HG02610 (cell line): Measurements from ENCODE around the gene DOK5.

Experiments used
- ATAC-seq: cut with Tn5 transposase; IDR thresholded peaks from one replicate; pipeline ENCODE4 v1.9.1; 2021; ENCODE audit warnings: mild to moderate bottlenecking, moderate library complexity; ENCODE audit not compliant: unreplicated experiment

Gene DOK5

DNA sequence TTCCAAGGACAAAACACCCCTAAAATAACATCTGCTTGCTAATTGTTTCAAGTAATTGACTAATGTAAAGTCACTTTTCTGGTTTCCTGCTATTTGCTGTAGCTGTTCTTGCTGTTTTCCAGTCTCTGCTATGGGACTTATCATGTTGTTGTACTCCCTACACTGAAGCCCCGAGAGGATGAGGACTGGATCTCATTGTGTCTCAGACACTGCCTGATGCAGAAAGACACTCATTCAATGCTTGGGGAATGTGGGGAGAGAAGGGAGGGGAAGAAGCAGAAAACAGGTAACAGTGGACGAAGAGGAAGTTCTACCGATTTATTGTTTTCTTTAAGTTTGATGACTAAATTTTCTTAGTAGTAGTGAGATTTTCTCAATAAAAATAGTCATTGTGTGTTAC lies 79.8 kb downstream of the DOK5 start:
- ATAC-seq = no peak

DNA sequence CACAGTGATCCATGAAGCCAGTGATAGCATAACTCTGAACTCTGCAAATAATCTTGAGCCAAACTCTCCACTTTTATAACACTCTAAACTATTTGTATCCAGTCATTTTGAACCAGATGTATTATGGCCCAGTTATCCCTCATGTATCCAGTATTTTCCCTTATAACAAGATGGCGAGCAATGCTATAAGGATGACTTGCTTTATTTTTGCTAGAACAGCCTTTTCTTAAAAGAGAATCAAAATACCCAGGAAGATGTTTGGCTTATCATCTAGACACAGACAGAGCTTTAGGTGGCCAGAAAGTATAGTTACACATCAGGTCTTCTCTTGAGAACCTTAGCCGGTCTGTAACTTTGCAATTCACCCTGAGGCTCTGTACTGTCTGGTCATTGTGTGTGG lies 81.0 kb downstream of the DOK5 start:
- no peak for ATAC-seq

DNA sequence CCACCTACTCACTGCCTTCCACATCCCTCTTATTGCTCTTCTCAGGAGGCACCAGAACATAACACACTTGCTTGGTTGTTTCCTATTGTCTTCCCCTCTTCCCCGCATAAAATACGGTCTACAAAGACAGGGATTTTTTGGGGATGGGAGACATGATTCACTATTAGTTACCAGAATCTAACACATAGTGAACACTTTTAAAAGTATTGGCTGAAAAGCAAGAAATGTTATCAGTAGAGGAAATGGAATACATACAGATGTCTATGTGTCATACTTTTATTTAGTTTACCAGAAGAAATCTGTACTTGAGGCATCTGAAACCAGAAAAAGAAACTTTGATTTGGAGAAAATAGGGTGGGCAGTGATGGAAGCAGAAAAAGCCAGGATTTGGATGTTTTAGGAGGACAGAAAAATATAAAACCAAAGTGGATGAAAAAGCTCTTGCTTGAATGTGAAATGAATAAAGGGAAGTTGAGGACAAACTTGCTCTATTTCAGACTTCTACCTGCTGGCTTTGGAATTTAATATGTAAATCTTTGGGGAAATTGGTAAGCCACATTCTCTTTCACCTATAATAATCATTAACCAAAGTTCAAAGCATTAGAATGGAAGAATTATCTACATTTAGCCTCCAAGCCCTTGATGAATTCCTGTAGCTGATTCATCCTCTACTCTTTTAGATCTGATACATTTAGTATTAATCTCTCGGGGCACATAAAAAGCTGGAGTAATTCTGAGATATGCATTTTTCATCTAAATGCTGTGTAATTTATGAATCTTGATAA lies 82.6 kb downstream of the DOK5 start:
- no peak for ATAC-seq

DNA sequence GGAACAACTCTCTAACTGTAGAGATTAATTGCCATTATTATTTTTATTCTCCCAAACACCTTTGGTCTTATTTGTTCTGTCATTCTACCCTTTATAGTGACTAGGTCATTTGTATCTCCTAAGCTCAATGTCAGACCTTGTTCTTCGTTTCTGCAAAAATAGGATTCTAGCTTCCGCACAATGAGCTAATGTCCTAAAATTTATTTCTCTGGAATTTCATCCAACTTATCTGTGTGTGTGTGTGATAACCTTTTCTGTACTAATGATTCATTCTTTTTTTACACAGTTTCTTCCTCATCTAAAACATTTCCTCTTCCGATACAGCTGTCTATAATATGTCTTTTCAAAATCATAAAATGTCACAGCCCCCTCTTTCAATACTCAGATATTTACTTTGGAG lies 84.5 kb downstream of the DOK5 start:
- ATAC-seq = no peak

DNA sequence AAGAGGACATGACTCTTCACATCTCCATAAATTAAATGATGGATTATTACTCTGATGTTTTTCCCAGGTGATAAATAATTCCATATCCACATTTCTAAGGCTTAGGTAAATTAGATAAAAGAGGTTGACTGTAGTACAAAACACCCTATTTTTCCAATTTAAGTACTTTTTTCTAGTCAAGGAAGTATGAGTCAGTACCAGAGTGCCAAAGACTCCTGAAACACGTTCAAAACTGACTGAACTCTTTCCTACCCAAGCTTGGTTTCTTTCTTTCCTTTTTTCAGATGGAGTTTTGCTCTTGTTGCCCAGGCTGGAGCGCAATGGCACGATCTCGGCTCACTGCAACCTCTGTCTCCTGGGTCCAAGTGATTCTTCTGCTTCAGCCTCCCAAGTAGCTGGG lies 85.0 kb downstream of the DOK5 start:
- no peak for ATAC-seq

DNA sequence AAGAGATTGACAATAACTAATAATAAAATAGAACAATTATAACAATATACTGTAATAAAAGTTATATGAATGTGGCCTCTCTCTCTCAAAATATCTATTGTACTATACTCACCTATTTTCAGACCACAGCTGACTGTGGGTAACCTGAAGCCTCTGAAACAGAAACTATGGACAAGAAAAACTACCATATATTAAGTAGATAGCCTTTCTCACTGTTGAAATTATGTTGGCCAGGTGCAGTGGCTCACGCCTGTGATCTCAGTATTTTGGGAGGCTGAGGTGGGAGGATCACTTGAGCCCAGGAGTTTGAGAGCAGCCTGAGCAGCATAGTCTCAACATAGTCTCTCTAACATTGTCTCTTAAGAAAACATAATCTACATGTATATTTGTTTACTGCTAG lies 89.9 kb downstream of the DOK5 start:
- no peak for ATAC-seq

DNA sequence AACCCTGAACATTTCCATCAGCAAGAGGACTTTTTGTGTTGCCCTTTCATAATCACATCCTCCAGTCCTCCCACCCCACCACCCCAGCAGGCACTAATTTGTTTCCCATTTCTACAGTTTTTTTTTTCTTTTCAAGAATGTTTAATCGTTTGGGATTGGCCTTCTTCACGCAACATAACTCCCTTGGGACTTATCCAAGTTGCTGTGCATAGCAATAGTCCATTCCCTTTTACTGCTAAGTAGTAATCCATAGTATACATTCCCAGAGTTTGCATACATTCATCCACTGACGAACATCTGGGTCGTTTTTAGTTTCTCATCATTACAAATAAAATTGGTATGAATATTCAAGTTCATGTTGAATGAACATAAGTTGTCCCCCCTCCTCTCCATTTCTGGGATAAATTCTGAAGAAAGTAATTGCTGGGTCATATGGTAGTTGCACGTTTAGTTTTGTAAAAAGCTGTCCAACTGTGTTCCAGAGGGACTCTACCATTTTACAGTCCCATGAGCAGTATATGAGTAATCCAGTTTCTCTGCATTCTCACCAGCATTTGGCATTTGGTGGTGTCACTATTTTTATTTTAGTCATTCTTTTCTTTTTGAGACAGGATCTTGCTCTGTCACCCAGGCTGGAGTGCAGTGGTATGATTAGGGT lies 90.8 kb downstream of the DOK5 start:
- no peak for ATAC-seq

DNA sequence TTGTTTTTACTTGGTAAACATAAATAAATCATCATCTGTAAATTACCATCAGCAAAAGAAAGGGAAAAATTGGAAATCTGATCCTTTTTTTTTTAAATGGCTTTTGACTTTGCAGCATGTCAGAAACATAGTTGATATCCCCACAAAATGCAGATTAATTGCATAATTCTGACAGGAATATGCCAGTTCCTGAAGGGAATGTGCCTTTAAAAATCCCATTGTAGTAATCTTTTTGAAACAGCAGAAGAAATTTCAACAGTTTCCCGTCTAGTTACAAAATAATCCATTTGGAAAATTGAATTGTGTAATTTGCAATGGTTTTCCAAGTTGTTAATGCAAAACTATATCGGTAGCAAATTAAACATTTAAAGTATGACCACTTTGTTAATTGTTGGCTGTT lies 95.2 kb downstream of the DOK5 start:
- ATAC-seq = no peak

DNA sequence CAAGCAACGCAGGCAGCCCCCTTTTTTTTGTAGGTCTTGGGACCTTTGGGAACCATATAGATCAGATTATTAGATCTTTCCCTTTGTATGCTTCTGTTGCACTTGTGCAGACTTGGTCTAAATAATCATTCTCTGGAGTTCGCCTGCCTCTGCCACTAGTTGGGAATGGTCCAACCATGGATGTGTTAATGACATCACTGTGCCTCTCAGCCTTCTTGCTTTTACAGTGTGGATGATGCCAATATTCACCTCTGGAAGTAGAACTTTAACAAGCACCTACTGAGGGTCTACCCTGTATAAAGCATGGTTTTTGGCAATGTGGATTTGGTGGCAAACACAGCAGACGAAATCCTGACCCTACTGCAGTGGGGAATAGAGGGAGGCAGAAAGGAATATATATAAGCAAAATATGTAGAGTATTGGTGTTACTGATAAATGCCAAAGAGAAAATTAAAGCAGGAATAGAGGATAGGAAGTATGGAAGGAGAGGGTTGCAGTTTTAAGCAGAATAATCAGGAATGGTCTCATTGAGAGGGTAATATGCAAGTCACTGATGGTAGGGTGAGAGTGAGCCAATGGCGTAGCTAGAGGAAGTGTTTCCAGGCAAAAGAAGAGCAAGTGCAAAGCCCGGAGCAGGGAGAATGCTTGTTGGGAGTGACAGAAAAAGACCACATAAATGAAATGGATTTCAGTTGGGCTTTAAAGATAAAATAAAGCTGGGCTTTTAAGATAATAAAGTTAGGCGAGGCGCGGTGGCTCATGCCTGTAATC lies 97.5 kb downstream of the DOK5 start:
- ATAC-seq = no peak

DNA sequence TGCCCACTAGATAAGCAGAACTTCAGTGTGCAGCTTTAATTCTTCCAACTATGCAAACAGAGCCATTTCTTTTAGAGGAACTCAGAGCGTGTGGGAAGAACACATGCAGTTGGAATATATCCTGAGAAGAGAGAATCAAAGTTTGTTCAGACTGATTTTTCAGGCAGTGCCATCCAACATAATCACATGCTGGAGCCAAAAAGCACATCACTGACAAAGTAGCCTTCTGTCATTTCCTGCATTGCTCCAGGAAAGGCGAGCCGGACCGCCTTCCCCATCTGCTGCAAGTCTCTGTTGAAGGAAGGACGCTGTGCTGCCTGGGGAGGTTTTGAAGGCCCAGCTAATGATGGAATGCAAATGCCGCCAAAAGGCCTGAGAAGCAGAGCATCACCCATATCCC lies 98.4 kb downstream of the DOK5 start:
- ATAC-seq = no peak

DNA sequence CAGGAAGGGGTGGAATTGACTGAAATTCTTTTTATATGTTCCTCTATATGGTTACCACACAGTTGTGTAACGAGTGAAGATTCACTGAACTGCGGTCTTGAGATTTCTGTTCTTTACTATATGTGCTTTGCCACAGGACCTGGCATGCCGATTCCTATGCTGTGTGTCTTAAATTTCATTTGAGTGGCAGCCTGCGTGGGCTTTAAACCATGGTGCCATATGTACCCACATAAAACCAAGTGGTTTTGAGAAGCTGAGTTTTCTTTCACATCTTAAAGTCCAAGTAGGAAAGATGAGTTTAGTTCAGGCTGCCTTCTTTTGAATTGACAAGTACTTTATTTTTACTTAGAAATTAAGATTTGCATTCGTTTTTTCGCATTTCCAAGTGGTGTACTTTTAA lies 101.1 kb downstream of the DOK5 start:
- no peak for ATAC-seq

DNA sequence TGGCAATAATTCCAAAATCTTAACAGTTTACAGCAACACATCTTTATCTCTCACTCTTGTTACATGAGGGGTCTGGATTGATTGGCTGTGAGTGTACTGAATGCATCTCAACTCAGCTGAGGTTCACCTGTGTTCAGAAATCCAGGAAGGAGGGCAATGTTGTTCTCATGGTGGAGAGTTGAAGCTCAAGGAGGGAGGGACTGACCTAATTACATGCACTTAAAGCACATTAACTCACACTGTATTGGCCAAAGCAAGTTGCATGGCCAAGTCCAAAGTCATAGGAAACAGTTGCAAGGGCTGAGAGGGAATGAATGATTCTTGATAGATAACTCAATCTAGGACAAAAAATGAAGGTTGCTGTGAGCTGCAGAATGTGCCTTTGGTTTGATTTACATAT lies 102.2 kb downstream of the DOK5 start:
- no peak for ATAC-seq

DNA sequence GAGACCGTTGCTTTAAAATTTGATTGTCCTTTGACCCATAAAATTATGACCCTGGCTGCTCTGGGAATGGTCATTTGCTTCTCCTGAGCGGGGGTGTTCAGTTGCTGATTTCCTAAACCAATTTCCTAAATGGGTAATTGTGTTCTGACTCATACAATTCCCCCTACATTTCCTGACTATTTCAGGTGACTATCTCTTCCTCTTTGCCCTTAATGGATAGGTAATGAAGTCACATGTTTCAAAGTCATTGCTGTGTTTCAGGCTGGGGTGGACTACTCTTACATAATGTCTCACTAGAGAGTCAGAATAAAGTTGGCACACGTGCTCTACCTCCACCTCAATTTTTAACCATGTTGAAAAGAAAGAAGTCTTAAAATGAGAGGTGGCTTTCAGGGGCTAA lies 109.8 kb downstream of the DOK5 start:
- no peak for ATAC-seq

DNA sequence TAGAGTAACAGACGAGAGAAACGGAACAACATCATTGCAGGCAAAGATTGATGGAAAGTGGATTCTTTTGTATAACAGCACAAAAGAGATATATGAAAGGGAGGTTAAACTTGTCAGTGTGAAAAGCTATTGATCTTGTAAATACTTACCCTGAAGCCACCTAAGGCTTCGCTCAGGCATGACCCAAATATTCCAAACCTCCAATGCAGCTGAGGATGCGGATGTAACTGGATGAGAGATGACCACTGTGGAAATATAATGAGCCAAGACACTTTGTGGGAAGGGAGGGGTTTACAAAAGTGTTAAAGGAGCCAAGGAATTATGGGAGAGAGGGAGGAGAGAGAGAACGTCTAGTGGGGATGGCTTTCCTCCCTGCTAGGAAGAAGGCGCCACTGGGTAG lies 112.0 kb downstream of the DOK5 start:
- no peak for ATAC-seq

DNA sequence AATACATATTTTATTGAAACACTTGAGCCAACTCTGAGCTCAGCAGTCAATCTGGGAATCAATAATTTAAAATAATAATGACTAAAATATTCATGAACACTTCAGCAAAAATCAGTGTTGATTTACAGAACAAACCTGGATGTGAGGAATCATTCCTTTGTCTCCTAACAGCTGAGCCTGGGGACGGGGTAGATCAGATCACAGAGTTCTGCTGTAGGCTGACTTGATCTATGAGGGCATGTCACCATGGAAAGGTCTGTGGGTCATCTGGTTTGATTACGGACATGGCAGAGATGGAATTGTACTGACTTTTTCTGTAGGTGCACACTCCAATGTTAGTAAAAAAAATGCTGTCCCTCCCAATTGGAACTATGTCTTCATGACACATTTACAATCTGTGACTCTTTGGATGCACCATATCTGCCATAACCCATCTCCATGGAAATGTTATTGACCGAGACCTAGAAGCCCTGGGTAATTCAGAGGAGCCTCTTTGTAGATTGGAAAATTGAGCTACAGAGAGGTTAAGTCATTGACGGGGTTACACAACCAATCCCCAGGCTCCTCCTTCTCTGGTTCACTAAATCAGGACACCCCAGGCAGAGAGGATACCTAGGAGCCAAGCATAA lies 114.1 kb downstream of the DOK5 start:
- no peak for ATAC-seq

DNA sequence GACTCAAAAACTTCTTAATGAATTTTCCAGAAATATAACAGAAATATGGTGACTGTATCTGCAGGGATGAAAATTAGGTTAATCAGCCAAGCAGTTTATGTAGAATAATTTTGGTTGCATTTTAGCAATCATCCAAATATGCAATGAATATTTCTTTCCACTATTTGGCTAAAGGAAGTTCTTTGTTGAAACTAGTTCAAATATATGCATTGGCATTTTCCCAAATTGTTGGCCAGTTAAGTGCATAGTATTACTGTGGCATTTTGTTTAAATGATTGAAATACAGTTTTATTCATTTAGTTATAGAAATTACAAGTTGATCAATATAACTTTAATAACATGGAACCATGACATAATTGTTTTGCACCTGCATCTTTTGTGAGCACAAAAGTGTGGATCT lies 115.5 kb downstream of the DOK5 start:
- no peak for ATAC-seq

DNA sequence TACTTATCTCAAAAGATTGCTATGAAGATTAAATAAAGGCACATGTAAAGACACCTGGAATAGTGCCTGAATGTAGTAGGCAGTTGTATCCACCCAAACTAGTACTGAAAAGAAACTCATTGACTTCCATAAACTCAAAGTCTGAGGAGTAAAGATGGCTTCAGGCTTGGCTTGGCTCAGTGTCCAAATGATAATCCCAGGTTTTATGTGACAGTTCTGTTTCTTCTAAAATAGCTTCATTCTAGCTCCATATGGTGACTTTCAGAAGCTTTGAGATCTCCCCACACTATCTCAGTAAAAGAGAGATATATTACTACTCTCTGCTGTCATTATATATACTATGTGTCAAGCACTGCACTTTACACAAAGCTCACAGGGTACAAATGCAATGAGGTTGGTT lies 121.3 kb downstream of the DOK5 start:
- ATAC-seq = no peak

DNA sequence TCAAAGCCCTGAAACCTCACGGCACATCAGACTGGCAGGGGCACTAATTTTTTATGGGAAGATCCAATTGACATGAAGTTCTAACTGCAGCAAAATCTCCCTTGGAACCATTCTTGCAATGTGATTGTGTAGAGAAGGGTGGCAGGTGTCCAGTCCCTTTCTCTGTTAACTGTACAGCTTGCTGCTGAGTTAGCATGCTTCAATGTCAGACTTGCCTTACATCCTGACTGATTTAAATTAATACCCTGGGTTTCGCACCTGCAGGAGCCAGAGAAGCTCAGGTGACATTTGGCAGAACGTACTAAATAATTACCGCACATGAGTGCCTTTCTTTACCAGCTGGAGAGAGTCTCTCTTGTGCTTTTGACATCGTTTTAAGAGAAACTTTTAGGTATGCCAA lies 123.0 kb downstream of the DOK5 start:
- ATAC-seq = no peak

DNA sequence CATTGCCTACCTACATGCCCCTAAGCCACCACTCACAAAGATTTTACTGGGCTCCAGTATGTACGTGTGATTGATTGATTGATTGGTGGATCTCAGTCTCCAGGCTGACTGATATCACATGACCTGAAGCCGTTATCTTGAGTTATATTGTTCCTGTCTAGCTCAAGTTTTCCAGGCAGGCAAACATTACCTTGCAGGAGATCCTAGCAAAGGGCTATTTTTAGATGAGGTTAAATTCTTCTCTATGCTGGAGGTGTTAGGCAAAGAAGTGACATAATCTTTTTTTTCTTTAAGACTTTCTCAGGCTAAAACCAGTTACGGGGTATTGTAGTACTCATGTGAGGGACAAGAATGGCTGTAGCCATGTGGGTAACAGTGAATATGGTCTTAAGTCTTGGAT lies 125.2 kb downstream of the DOK5 start:
- ATAC-seq = no peak

DNA sequence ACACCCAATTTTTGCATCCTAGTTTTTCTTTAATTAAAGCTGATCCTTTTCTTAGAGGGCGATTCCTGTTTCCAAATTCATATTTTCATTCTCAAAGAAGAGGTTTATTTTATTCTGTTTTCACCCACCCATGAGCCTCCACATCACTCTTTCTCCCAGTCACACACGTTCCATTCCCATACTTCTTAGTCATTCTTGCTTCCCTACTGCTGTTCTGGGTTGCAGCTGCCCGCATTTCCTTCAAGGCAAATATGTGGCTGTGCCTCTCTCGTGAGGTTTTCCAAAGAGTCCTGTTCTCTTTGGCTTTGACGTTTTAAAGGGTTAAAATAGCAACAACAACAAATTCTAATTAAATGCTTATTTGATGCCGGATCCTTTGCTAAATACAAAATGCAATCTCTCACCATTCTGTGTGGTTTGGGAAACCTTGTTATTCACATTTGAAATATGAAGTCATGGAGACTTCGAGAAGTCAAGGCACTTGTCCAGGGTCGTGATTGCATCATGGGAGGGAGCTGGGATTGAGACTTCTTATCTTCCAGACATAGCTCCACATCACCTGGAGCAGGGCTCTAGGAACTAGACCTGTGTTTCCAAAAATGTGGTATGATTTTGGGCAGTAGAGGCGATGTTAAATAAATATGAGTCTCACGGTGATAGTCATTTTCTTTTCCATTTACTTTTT lies 126.6 kb downstream of the DOK5 start:
- ATAC-seq = no peak

DNA sequence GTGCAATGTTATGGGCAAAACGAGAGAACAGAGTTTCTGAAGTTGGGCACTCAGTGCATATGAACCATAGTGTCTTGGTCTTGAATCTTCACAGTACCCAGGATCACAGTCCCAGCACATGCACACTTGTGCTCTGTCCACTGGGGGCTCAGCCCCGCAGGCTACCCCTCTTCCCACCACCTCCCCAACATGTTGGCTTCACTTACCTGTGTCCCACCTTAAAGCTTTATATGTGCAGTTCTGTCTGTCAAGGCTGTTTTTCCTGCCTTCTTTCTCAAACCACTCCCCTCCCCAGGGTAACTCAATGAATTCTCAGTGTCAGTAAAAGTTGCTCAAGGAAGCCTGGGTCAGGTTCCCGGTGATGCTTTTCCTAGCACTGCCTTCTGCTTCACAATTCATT lies 129.9 kb downstream of the DOK5 start:
- no peak for ATAC-seq
